Inferior parietal cortex (tissue), 1 donor: Measurements from ENCODE around the gene BABAM2.
"Not testable (repeated sequence)": the region's sequence is repeated elsewhere in the genome, so short reads cannot be mapped to it uniquely, and the experiment has no call there.

Experiments
- DNase-seq: peaks from one replicate; pipeline ENCODE4 v3.0.0-alpha.2; 2016; ENCODE audit errors: extremely low spot score

BABAM2 gene

GRCh38 chr2:28327956-28328922 is 437.7 kb downstream of the BABAM2 start:
- DNase-seq = no peak

GRCh38 chr2:28329184-28329583 is 438.7 kb downstream of the BABAM2 start:
- no peak for DNase-seq

- not testable (repeated sequence) for DNase-seq
These were observed 440.2 kb downstream of the BABAM2 start for GRCh38 chr2:28330722-28331121.

GRCh38 chr2:28331797-28332196 is 441.3 kb downstream of the BABAM2 start:
- not testable (repeated sequence) for DNase-seq

GRCh38 chr2:28332696-28333095 is 442.2 kb downstream of the BABAM2 start:
- DNase-seq = no peak

GRCh38 chr2:28333606-28334526 is 443.3 kb downstream of the BABAM2 start:
- DNase-seq = no peak

- DNase-seq = no peak
These were observed 444.0 kb downstream of the BABAM2 start for GRCh38 chr2:28334527-28334894.

GRCh38 chr2:28335265-28335664 is 444.7 kb downstream of the BABAM2 start:
- DNase-seq = not testable (repeated sequence)

GRCh38 chr2:28335666-28336065 is 445.1 kb downstream of the BABAM2 start:
- DNase-seq = no peak

- DNase-seq = no peak
These were observed 445.9 kb downstream of the BABAM2 start for GRCh38 chr2:28336264-28336980.

GRCh38 chr2:28336982-28337627 is 446.6 kb downstream of the BABAM2 start:
- DNase-seq = no peak

- no peak for DNase-seq
These were observed 447.7 kb downstream of the BABAM2 start for GRCh38 chr2:28338046-28338817.

GRCh38 chr2:28338831-28339321 is 448.3 kb downstream of the BABAM2 start:
- DNase-seq = no peak

- DNase-seq = no peak
These were observed 449.1 kb downstream of the BABAM2 start for GRCh38 chr2:28339516-28340175.

- DNase-seq = no peak
These were observed 450.0 kb downstream of the BABAM2 start for GRCh38 chr2:28340312-28341202.

GRCh38 chr2:28341208-28341891 is 450.8 kb downstream of the BABAM2 start:
- no peak for DNase-seq

GRCh38 chr2:28342081-28342967 is 451.8 kb downstream of the BABAM2 start:
- DNase-seq = no peak
